OCI-LY1 (cell line): ENCODE data around the gene IQSEC1.

ENCODE experiments used
- EZH2 ChIP-seq: fragments of 200-600 bp; sonication (generic), shearing (Covaris generic); IDR thresholded peaks from 2 replicates; pipeline ENCODE4 v1.8.0; 2017; ENCODE audit warnings: borderline replicate concordance, mixed run types, mild to moderate bottlenecking, antibody characterized with exemption, low read length, moderate library complexity, mixed read lengths
- TF ChIP-seq, protein P1 (sequence below): fragments of 200-600 bp; sonication (generic), shearing (Covaris generic); IDR thresholded peaks from 2 replicates; pipeline ENCODE4 v1.5.1; 2017; ENCODE audit warnings: mild to moderate bottlenecking, antibody characterized with exemption, low read length, moderate library complexity, mixed read lengths

DNA sequence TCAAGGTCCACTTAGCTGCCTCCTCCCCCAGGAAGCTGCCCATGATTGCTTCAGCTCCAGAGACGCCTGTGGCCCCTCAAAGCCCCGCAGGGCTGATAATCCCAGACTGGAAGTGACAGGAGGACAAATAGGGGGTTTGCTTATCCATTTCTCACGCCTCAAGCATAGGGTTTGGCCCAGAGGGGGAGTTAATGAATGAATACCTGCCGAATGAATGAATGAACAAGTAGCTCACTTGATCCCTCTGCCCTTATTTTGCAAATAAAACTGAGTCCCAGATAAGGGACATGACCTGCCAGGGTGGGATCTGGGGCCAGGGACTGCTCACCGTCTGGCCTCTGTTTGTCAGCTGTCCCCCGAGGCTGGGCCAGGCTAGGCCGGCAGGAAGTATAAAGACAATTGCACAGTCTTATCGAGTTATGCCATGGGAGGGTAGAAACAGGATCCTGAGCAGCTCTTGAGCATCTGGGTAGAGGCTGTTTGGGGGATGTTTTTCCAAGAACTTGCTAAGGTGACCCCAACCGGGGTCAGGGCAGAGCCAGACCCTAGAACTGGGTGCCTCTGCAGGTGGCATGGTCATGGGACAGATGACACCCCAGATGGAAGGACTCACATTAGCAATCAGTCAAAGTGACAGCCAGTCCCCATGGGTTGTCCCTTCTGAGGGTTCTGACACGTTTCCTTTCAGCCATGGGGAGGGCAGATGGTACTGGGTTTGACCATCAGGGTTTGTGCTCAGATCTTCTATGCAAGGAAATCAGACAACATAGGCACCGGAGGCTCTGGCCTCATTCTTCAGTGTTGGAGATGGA, 45.0 kb downstream of the IQSEC1 start:
- TF ChIP-seq EZH2 = no peak
- TF ChIP-seq, protein P1, sequence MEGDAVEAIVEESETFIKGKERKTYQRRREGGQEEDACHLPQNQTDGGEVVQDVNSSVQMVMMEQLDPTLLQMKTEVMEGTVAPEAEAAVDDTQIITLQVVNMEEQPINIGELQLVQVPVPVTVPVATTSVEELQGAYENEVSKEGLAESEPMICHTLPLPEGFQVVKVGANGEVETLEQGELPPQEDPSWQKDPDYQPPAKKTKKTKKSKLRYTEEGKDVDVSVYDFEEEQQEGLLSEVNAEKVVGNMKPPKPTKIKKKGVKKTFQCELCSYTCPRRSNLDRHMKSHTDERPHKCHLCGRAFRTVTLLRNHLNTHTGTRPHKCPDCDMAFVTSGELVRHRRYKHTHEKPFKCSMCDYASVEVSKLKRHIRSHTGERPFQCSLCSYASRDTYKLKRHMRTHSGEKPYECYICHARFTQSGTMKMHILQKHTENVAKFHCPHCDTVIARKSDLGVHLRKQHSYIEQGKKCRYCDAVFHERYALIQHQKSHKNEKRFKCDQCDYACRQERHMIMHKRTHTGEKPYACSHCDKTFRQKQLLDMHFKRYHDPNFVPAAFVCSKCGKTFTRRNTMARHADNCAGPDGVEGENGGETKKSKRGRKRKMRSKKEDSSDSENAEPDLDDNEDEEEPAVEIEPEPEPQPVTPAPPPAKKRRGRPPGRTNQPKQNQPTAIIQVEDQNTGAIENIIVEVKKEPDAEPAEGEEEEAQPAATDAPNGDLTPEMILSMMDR = no peak
